Psoas muscle (tissue), 8 donors: ENCODE data around the gene IGSF9. TPM values are rescaled to one million over a fixed set of nuclear protein-coding genes. Genes with fewer than 3 reads are reported as not detected.

Experiments used
- ATAC-seq, 4 donors: fragments of 200-7000 bp; cut with Tn5 transposase; one replicate each; pipeline ENCODE4 v1.9.1; 2020; ENCODE audit warnings: moderate library complexity in 3 of 4, mild to moderate bottlenecking in 2 of 4
- DNase-seq, 2 donors: peaks; one replicate each; pipeline ENCODE4 v3.0.0-alpha.2; 2020
- H3K27ac ChIP-seq: fragments of 200-600 bp; one replicate; pipeline ENCODE4 v1.8.0; 2022
- H3K27me3 ChIP-seq, 3 donors: fragments of 200-600 bp in 1 of 3; one replicate each; pipeline versions ENCODE4 v1.6.1 to v1.8.0; 2013 to 2022; ENCODE audit warnings: low read length in 2 of 3, mild to moderate bottlenecking in 2 of 3, moderate library complexity in 1 of 3; ENCODE audit not compliant: insufficient read depth in 3 of 3
- H3K36me3 ChIP-seq, 2 donors: fragments of 200-600 bp in 1 of 2; one replicate each; pipeline versions ENCODE4 v1.6.1 to v1.8.0; 2013 to 2022; ENCODE audit warnings: low read depth in 1 of 2, mild to moderate bottlenecking in 1 of 2, moderate library complexity in 1 of 2; ENCODE audit not compliant: insufficient read depth in 1 of 2
- H3K4me1 ChIP-seq: fragments of 200-600 bp; one replicate; pipeline ENCODE4 v1.8.0; 2022
- H3K4me3 ChIP-seq: fragments of 200-600 bp; one replicate; pipeline ENCODE4 v1.8.0; 2022; ENCODE audit warnings: mild to moderate bottlenecking
- H3K9me3 ChIP-seq: fragments of 200-600 bp; one replicate; pipeline ENCODE4 v1.8.0; 2022
- WGBS, 3 donors: extraction: QIAGEN DNeasy Blood & Tissue Kit; methylation state at CpG; one replicate each; pipeline versions ENCODE4 v1.1.6 to v1.1.7; 2013; 5-methylcytosine and 5-hydroxymethylcytosine counted together
- intact Hi-C, 2 donors: fragments of 100-400 bp; cut with DNase I; formaldehyde crosslinking; loops; one replicate each; pipeline versions ENCODE4 v1.11.0 to v1.14.2; 2022
- polyA plus RNA-seq, 3 donors: library from polyadenylated mRNA; stranded (reverse); fragments of 200-250 nt; gene quantifications; one replicate each; pipeline ENCODE4 v1.2.3, GENCODE V29; 2013
- total RNA-seq, 4 donors: library from RNA; stranded (reverse); fragmentation: NEBNext Ultra II Directional in 2 of 4; extraction: Animal tissue kit (Norgen Biotek cat#: 25700) in 2 of 4; gene quantifications; one replicate each; pipeline versions ENCODE4 v1.2.1 to v1.2.4, GENCODE V29; 2021 to 2023
- TF ChIP-seq, protein P1 (sequence below): fragments of 200-600 bp; IDR thresholded peaks from one replicate; pipeline ENCODE4 v1.8.0; 2022; ENCODE audit warnings: antibody characterized with exemption
- donor health status: healthy with polysubstance abuse.
- donor health status: DM: no; HTN: no; CAD: no; lungs with moderate emphysema.
- donor health status: Bipolar disorder and iron deficiency.
- donor health status: healthy.
- donor health status: DM: yes; HTN: yes; CAD: no.
- donor health status: DM: no; HTN: no; CAD: no.
- donor health status: DM: no; HTN: no; CAD: no.
- donor health status: DM: yes; HTN: yes; CAD: no.

The IGSF9 gene
- total and polyA plus RNA-seq, 7 donors: 0.01 TPM; not detected in 5

DNA sequence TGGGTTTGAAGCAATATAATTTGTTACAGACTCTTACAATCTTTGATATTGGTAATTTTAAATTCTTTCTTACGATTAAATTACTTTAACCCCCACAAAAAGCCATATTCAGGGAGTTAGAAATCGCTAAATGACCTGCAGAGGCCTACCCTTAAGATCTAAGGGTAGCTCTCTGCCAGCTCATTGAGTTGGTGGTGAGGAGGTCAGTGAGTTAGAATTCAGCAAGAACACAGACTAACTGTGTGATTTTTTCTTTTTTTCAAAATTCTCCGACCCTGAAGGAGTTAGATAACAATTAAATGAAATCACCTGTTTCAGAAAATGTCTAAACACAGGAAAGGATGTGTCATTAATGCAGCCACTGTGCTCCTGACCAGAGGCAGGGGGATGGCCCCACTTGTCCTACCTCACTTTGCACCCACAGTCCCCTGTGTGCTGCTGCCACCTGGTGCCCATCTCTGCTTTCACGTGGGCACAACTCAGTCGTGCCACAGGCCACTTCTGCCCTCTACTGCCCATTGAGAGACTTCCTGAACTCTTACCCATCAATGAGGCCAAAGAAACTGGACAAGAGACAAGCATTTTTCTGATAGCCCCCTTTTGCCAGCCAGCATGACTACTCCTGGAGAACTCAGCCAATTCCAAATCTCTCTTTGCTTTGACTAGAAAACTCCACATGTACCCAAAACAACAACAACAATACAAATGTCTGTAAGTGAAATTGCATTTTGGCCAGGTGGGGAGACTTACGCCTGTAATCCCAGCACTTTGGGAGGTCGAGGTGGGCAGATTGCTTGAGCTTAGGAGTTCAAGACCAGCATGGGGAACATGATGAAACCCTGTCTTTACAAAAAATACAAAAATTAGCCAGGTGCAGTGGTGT is 53.9 kb downstream of the IGSF9 start:
- no peaks in the 10 kb centered on the region for H3K9me3 ChIP-seq
- H3K27ac ChIP-seq: no peak overlapping the region
- intact Hi-C loops: loop anchor here (1.0 to 10.0 kb wide), 5 partner anchors 92 to 757 kb away; partner anchors contain the start of gene DUSP23 (in 1 of the 2)
- 47 to 49% (median 48%) methylated on average over 7 of the region's 7 CpGs for WGBS, 3 donors
- ATAC-seq (peak; percentile 97 to 99 (median 98)), DNase-seq (peak; percentile 79 to 88)
- no peaks in the 10 kb centered on the region for H3K27me3 ChIP-seq
- TF ChIP-seq, protein P1, sequence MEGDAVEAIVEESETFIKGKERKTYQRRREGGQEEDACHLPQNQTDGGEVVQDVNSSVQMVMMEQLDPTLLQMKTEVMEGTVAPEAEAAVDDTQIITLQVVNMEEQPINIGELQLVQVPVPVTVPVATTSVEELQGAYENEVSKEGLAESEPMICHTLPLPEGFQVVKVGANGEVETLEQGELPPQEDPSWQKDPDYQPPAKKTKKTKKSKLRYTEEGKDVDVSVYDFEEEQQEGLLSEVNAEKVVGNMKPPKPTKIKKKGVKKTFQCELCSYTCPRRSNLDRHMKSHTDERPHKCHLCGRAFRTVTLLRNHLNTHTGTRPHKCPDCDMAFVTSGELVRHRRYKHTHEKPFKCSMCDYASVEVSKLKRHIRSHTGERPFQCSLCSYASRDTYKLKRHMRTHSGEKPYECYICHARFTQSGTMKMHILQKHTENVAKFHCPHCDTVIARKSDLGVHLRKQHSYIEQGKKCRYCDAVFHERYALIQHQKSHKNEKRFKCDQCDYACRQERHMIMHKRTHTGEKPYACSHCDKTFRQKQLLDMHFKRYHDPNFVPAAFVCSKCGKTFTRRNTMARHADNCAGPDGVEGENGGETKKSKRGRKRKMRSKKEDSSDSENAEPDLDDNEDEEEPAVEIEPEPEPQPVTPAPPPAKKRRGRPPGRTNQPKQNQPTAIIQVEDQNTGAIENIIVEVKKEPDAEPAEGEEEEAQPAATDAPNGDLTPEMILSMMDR: peak; percentile 97
- H3K4me3 ChIP-seq: no peak overlapping the region
- H3K36me3 ChIP-seq: no peaks in the 10 kb centered on the region
- peaks cover 5% of the 10 kb centered on the region for H3K4me1 ChIP-seq

- Histone ChIP-seq H3K27ac (peak overlapping the region; percentile 32), H3K4me3 (no peak overlapping the region), H3K4me1 (peaks cover 5% of the 10 kb centered on the region), H3K36me3 (no peaks in the 10 kb centered on the region), H3K27me3 (no peaks in the 10 kb centered on the region), H3K9me3 (no peaks in the 10 kb centered on the region)
- intact Hi-C loops: loop anchor here (2.0 to 10.0 kb wide), 4 partner anchors 92 to 756 kb away; partner anchors contain the start of gene DUSP23 (in 1 of the 2)
- 72 to 78% (median 75%) methylated on average over 8 of the region's 8 CpGs for WGBS, 3 donors
- ATAC-seq (no peak), DNase-seq (no peak)
- TF ChIP-seq, protein P1: no peak
Observed at GRCh38 chr1:159890390-159890789, 55.0 kb downstream of the IGSF9 start.

DNA sequence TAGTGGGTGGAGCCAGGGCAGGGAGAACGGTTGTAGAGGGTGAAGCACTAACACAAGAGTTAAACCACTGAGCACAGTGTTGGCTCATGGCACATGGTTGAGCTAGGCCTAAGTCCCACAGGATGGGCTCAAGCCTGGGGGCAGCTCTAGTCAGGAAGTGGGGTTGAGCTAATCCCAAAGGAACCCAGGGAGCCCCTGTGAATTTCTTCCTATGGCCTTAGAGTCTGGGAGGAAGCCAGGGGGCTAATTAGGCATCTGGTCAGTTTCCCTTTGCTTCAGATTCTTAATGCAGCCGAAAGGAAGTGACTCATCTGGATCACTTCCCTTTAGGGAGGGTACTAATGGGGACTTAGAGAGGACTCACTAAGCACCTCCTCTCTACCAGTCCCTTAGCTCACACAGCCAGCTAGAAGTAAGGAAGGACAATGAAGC is 55.6 kb downstream of the IGSF9 start:
- H3K27ac ChIP-seq: peak overlapping the region; percentile 27
- no peaks in the 10 kb centered on the region for H3K36me3 ChIP-seq
- ATAC-seq: peak; percentile 54 to 74 (median 68)
- no peaks in the 10 kb centered on the region for H3K27me3 ChIP-seq
- no peaks in the 10 kb centered on the region for H3K9me3 ChIP-seq
- peak in 1 of 2 donors; percentile 19 for DNase-seq
- 39 to 50% (median 49%) methylated on average over 2 of the region's 2 CpGs for WGBS, 3 donors
- no peak overlapping the region for H3K4me3 ChIP-seq
- TF ChIP-seq, protein P1: no peak
- intact Hi-C loops: loop anchor here (2.0 to 10.0 kb wide), 4 partner anchors 91 to 755 kb away; partner anchors contain the start of gene DUSP23 (in 1 of the 2)
- peaks cover 5% of the 10 kb centered on the region for H3K4me1 ChIP-seq

DNA sequence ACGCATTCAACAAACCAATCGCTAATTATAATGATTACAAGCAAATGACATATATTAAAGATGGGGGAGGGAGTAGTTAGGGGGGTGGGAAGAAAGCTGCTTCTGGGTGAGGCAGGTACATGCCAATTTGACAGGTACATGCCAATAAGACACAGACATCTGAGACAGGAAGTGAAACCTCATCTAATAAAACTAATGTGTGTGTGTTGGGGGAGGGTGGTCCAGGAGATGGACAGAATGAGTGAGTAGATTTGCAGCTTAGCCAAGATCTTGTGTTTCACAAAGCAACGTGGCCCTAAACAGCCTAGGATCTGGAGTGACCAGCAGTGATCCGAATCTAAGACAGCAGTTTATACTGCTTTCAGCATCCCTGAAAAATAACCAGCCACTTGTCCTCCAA is 56.2 kb downstream of the IGSF9 start:
- H3K36me3 ChIP-seq: no peaks in the 10 kb centered on the region
- H3K4me3 ChIP-seq: no peak overlapping the region
- ATAC-seq (no peak), DNase-seq (no peak)
- no peaks in the 10 kb centered on the region for H3K9me3 ChIP-seq
- no peaks in the 10 kb centered on the region for H3K27me3 ChIP-seq
- WGBS, 3 donors: 92 to 93% (median 92%) methylated on average over 4 of the region's 4 CpGs
- TF ChIP-seq, protein P1: no peak
- H3K27ac ChIP-seq: peak overlapping the region; percentile 27
- intact Hi-C loops: no loop called here
- H3K4me1 ChIP-seq: peaks cover 5% of the 10 kb centered on the region
